T follicular helper cell (primary cell): ENCODE measurements around the gene SAP25.

Experiments used
- DNase-seq: peaks from one replicate; pipeline ENCODE4 v3.0.0-alpha.2; 2020; ENCODE audit warnings: low read depth

Gene SAP25

DNA sequence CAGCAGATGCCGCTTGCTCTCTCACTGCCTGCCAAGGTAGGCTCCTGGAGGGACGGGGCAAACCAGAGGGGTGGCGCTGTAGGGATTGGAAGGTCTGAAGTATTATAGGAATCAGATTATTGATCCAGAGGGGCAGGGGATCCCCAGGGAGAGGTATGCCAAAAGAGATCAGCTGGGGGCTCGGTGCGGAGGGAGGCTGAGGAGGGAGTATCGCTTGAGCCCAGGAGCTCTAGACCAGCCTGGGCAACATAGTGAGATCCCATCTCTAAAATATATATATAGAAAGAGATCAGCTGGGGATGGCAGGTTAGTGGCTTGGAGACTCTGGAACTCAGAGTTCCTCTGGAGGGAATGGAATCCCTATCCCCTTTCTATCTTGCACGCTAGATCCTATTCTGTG is 21.5 kb upstream of the SAP25 start:
- no peak for DNase-seq

- no peak for DNase-seq
These were observed 17.9 kb upstream of the SAP25 start for GRCh38 chr7:100591596-100591995.

- no peak for DNase-seq
These were observed 16.5 kb upstream of the SAP25 start for GRCh38 chr7:100590077-100590737.

- DNase-seq, result no peak
These were observed 15.7 kb upstream of the SAP25 start for GRCh38 chr7:100589341-100589947.

- DNase-seq, result no peak
These were observed 14.7 kb upstream of the SAP25 start for GRCh38 chr7:100588438-100588837.

- peak; percentile 99 for DNase-seq
These were observed 12.7 kb upstream of the SAP25 start, which contains the start of gene FBXO24 for GRCh38 chr7:100586266-100587025. Gene FBXO24, plus strand, starts transcription at chr7:100586328. Its CDS starts 298 bp downstream, at chr7:100586626.

GRCh38 chr7:100585511-100586265 is 12.0 kb upstream of the SAP25 start, which contains the start of gene LRCH4:
Gene LRCH4, minus strand, starts transcription at chr7:100586129. Its CDS starts 29 bp downstream, at chr7:100586100.
- DNase-seq, result peak; percentile 50

- no peak for DNase-seq
These were observed 11.2 kb upstream of the SAP25 start for GRCh38 chr7:100584683-100585510.

DNA sequence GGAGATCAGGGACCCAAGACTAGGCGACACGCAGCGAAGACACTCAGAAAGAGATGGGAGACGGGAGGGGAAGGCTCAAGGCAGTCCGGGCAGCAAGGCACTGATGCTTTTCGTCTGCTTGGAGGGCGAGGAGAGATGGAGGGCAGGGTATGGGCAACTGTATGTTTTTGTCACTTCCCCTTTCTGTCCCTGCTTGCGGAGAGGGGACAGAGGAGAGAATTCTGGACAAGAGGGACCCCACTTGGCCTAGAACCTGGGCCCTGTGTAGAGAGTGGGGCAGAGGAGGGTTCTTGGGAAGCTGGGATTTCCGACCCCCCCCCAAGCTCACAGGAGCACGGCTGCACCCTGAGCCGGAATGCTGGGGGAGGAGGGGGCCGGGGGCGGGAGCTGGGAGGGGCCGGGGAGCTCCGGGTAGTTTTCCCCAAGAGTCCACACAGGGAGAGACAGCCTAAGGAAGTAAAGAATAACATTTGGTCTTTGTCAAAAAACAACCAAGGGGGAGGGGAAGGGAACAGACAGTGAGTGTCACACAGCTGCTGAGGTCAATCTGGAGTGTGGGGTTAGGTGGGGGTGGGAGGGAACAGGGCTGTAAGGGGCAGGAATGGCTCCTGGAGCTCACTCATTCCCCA is 10.5 kb upstream of the SAP25 start:
- DNase-seq, result no peak

GRCh38 chr7:100583132-100584053 is 9.7 kb upstream of the SAP25 start:
- peak; percentile 33 for DNase-seq

DNA sequence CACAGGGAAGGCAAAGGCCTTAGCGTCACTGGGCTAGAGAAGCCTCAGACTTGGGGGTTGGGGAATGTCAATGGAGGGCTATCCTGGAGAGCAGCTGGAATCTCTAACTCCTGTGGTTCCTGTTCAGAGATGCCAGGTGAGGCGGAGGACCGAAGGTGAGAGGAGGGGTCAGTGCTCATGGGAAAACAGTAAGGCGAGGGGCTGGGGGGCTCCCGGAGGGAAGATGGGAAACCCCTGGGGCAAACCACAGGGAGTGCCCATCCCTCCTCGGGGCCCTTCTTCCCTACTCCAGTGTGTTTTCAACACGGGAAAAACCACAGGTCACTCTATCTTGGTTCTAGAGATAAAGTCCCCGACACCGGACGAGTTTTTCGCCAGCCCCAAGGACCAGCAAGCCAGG is 8.9 kb upstream of the SAP25 start:
- DNase-seq, result no peak

GRCh38 chr7:100582041-100582579 is 8.4 kb upstream of the SAP25 start:
- DNase-seq, result no peak

GRCh38 chr7:100580466-100581283 is 7.0 kb upstream of the SAP25 start:
- DNase-seq, result no peak

GRCh38 chr7:100578246-100579183 is 4.8 kb upstream of the SAP25 start:
- DNase-seq, result no peak

DNA sequence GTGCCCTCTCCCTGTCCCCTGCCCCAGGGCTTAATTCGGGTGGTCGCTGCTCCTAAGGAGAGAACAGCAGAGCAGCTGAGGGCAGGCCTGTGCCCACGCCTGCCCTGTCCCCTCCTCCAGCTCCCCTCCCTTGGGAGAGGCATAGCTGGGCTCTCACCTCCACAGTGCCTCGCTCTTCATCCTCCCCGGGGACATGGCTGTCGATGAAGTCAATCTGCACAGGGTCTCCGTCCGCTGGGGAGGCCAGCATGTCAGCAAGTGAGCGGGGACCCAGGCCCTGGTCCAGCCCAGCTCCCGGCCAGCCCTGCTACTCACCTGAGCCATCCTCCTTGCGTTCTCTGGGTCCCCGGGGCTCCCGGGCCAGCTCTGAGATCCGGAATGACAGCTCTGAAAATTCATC is 3.8 kb upstream of the SAP25 start:
- DNase-seq, result no peak

GRCh38 chr7:100577103-100577502 is 3.4 kb upstream of the SAP25 start:
- no peak for DNase-seq

- DNase-seq, result no peak
These were observed 2.8 kb upstream of the SAP25 start for GRCh38 chr7:100576384-100576993.
